Adrenal gland (tissue), 12 donors: Measurements from ENCODE around the gene CCDC81. TPM values are rescaled to one million over a fixed set of nuclear protein-coding genes. Genes with fewer than 3 reads are reported as not detected.

ENCODE experiments used
- DNase-seq, 7 donors: peaks; one replicate each; pipeline ENCODE4 v3.0.0-alpha.2; 2019 to 2020
- H3K27ac ChIP-seq, 5 donors: fragments of 200-600 bp; sonication (generic) in 4 of 5; 1 replicate in 3 of 5; 2 replicates in 2 of 5; pipeline versions ENCODE4 v1.5.1 to v1.8.0; 2016 to 2020; ENCODE audit warnings: mild to moderate bottlenecking in 1 of 5
- H3K27me3 ChIP-seq: fragments of 200-600 bp; 2 replicates; pipeline ENCODE4 v1.8.0; 2021
- H3K36me3 ChIP-seq, 2 donors: fragments of 200-600 bp; replicated peaks in 1 of 2; 1 replicate in 1 of 2; 2 replicates in 1 of 2; pipeline versions ENCODE4 v1.5.1 to v1.8.0; 2018 to 2022
- H3K4me1 ChIP-seq, 2 donors: fragments of 200-600 bp; replicated peaks in 1 of 2; 1 replicate in 1 of 2; 2 replicates in 1 of 2; pipeline versions ENCODE4 v1.5.1 to v1.8.0; 2018 to 2021
- H3K4me3 ChIP-seq, 4 donors: fragments of 200-600 bp; sonication (generic) in 3 of 4; one replicate each; pipeline ENCODE4 v1.5.1; 2016 to 2018
- H3K9me3 ChIP-seq, 3 donors: fragments of 200-600 bp; sonication (generic) in 1 of 3; replicated peaks in 1 of 3; 1 replicate in 2 of 3; 2 replicates in 1 of 3; pipeline versions ENCODE4 v1.5.1 to v1.8.0; 2016 to 2021
- POLR2A ChIP-seq, 2 donors: fragments of 450-650 bp; IDR thresholded peaks; one replicate each; pipeline ENCODE4 v1.6.1; 2017; ENCODE audit warnings: antibody characterized with exemption in 2 of 2, mild to moderate bottlenecking in 2 of 2, moderate library complexity in 1 of 2
- WGBS, 4 donors: extraction: QIAGEN DNeasy Blood & Tissue Kit in 2 of 4; methylation state at CpG; one replicate each; pipeline versions ENCODE4 v1.1.5 to v1.1.7; 2013 to 2017; 5-methylcytosine and 5-hydroxymethylcytosine counted together
- intact Hi-C, 2 donors: fragments of 100-400 bp; cut with DNase I; formaldehyde crosslinking; loops; one replicate each; pipeline versions ENCODE4 v1.14.1 to v1.15.0; 2022 to 2023
- polyA plus RNA-seq, 3 donors: library from polyadenylated mRNA; stranded (reverse); fragments of 200-250 nt in 2 of 3; fragments of 350-450 nt in 1 of 3; fragmentation: Illumina TruSeq in 1 of 3; extraction: RNeasy Lipid Tissue Mini Kit (QIAGEN cat#74804) in 1 of 3; gene quantifications; one replicate each; pipeline ENCODE4 v1.2.3, GENCODE V29; 2013 to 2014
- total RNA-seq, 9 donors: library from RNA; depleted of rRNA in 4 of 9; stranded (reverse); fragments of >200 nt in 4 of 9; fragments of 120-200 nt in 1 of 9; fragmentation: NEBNext Ultra II Directional in 1 of 9; extraction: Animal tissue kit (Norgen Biotek cat#: 25700) in 1 of 9; gene quantifications; one replicate each; pipeline versions ENCODE4 v1.1.0 to v1.2.4, GENCODE V29; 2013 to 2023
- TF ChIP-seq, protein P1 (sequence below), 6 experiments: fragments of 450-650 bp in 4 of 6; fragments of 200-600 bp in 2 of 6; sonication (generic) in 1 of 6; IDR thresholded peaks; 1 replicate in 5 of 6; 2 replicates in 1 of 6; pipeline versions ENCODE4 v1.5.1 to v1.8.0; 2016 to 2021; ENCODE audit warnings: antibody characterized with exemption in 6 of 6, mild to moderate bottlenecking in 2 of 6, moderate library complexity in 1 of 6
- donor health status: healthy with polysubstance abuse.
- donor health status: Bipolar disorder and iron deficiency.
- donor health status: DM: yes; HTN: yes; CAD: no.
- donor health status: DM: no; HTN: no; CAD: no.
- donor health status: DM: no; HTN: no; CAD: no.
- donor health status: DM: yes; HTN: yes; CAD: no.

Gene CCDC81
- total and polyA plus RNA-seq, 12 donors = 0.18 to 3.0 (median 0.69) TPM; not detected in 2

DNA sequence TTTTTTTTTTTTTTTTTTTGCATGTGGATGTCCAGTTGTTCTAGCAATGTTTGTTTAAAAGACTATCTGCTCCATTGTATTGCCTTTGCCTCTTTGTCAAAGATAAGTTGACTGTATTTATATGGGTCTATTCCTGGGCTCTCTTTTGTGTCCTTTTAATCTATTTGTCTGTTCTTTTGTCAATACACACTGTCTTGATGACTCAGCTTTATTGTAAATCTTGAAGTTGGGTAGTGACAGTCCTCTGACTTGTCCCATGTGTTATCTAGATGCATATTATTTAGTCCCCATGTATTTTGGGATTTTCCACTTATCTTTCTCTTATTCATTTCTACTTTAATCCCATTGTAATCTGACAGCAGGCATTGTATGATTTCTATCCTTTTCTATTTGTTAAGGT lies 3.3 kb downstream of the CCDC81 start:
- intact Hi-C loops = no loop called here
- TF ChIP-seq POLR2A (IDR thresholded peaks at IDR 0.05) = no peak
- TF ChIP-seq, protein P1, sequence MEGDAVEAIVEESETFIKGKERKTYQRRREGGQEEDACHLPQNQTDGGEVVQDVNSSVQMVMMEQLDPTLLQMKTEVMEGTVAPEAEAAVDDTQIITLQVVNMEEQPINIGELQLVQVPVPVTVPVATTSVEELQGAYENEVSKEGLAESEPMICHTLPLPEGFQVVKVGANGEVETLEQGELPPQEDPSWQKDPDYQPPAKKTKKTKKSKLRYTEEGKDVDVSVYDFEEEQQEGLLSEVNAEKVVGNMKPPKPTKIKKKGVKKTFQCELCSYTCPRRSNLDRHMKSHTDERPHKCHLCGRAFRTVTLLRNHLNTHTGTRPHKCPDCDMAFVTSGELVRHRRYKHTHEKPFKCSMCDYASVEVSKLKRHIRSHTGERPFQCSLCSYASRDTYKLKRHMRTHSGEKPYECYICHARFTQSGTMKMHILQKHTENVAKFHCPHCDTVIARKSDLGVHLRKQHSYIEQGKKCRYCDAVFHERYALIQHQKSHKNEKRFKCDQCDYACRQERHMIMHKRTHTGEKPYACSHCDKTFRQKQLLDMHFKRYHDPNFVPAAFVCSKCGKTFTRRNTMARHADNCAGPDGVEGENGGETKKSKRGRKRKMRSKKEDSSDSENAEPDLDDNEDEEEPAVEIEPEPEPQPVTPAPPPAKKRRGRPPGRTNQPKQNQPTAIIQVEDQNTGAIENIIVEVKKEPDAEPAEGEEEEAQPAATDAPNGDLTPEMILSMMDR (IDR thresholded peaks at IDR 0.05) = no peak
- H3K27me3 ChIP-seq = no peaks in the 10 kb centered on the region
- no peak overlapping the region for H3K4me3 ChIP-seq
- H3K4me1 ChIP-seq = peaks cover 0 to 3% of the 10 kb centered on the region in 2 donors
- no peaks in the 10 kb centered on the region for H3K9me3 ChIP-seq
- no peak overlapping the region for H3K27ac ChIP-seq
- H3K36me3 ChIP-seq = no peaks in the 10 kb centered on the region
- DNase-seq = no peak

DNA sequence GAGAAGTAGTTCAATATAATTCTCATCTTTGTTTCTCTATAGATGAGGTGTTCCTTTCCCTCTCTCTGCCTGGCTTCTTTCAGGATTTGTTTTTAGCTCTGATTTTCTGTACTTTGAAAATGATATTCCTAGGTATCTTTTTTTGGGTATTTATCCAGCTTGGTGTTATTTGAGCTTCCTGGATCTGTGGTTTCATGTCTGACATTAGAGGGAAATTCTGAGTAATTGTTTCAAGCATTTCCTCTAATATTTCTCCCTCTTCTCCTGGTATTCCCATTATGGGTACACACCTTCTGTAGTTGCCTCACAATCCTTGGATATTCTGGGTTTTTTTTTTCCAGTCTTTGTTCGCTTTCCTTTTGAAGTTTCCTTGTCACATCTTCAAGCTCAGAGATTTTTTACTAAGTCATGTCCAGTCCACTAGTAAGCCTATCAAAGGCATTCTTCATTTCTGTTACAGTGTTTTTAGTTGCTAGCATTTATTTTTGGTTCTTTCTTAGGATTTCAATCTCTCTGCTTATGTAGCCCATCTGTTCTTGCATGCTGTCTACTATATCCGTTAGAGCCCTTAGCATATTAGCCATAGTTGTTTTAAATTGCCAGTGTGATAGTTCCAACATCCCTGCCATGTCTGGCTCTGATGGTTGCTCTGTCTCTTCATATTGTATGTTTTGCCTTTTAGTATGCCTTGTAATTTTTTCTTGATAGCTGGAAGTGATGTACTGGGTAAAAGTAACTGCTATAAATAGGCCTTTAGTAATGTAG lies 5.8 kb downstream of the CCDC81 start:
- no peaks in the 10 kb centered on the region for H3K4me1 ChIP-seq
- H3K9me3 ChIP-seq = no peaks in the 10 kb centered on the region
- H3K36me3 ChIP-seq = no peaks in the 10 kb centered on the region
- WGBS, 4 donors = 87 to 93% (median 87%) methylated on average over 2 of the region's 2 CpGs
- no peak overlapping the region for H3K27ac ChIP-seq
- H3K27me3 ChIP-seq = no peaks in the 10 kb centered on the region
- intact Hi-C loops = no loop called here
- TF ChIP-seq, protein P1 (IDR thresholded peaks at IDR 0.05) = no peak
- TF ChIP-seq POLR2A (IDR thresholded peaks at IDR 0.05) = no peak
- no peak for DNase-seq
- H3K4me3 ChIP-seq = no peak overlapping the region

DNA sequence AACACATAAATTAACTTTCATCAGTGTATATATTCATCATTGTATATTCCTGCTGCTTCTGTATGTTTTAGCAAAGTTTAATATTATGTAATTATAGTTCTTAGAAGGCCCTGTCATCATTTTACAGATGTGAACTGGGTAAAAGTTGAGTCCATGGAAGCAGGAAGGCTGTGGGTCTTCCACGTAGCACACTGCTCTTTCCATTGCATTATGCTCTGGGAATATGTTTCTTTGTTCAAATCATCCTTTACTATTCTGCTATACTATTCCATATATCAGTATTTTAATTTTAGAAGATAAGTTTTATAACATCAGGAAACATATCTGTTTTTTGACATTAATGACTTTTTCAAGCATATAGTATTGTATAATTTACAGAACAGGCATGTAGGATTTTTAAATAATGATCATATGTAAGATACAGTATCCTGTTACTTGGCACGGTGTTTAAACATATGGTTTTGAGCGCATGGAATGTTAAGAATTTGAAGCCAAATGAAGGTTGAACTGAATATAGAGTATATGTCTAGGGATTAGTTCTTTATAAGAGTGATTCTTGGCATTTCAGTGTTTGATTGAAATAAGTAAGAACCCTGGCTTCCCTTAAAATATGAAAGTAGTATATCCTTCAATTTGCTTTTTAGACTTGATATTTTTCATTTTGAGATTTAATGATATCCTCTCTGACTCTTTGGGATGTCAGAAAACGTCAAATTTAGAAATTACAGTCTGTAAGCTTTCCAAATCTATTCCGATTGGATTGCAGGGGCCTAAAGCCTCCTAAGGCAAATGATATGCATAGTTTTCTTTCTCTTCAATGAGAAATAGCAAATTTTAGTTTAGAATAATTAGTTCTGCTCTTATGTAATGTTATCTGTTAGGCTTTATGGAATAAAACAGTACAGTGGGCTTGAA lies 8.6 kb downstream of the CCDC81 start:
- Histone ChIP-seq H3K4me1 (no peaks in the 10 kb centered on the region), H3K36me3 (no peaks in the 10 kb centered on the region), H3K27ac (no peak overlapping the region), H3K27me3 (no peaks in the 10 kb centered on the region), H3K9me3 (no peaks in the 10 kb centered on the region), H3K4me3 (no peak overlapping the region)
- intact Hi-C loops = no loop called here
- DNase-seq = no peak
- TF ChIP-seq, protein P1 (IDR thresholded peaks at IDR 0.05) = no peak
- no peak for TF ChIP-seq POLR2A (IDR thresholded peaks at IDR 0.05)
- 80 to 84% (median 82%) methylated on average over 5 of the region's 5 CpGs for WGBS, 4 donors

DNA sequence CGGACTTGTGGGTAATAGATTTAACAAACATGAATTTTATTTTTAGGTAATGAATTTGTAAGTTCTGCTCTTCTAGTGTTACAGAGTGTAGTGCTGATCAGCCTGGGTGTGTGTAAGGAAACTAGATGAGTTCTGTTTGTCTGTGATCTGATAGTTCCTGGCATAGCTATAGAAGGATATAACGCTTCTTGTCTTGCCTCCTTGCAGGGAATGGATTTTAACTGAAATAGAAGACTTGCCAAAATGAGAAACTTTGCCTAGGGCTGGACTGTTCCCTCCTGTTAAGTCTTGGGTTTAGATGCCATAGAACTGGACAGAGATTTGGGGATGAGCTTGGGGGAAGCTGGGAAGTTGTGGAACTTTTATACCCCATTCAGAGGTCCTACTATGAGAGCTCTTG lies 11.6 kb downstream of the CCDC81 start:
- WGBS, 4 donors = 88 to 98% (median 92%) methylated on average over 2 of the region's 2 CpGs

More for the DNA sequence above, 11.6 kb downstream of the CCDC81 start:
- Histone ChIP-seq H3K4me1 (no peaks in the 10 kb centered on the region), H3K27ac (no peak overlapping the region), H3K9me3 (no peaks in the 10 kb centered on the region), H3K4me3 (no peak overlapping the region), H3K27me3 (no peaks in the 10 kb centered on the region), H3K36me3 (no peaks in the 10 kb centered on the region)
- intact Hi-C loops = no loop called here
- no peak for DNase-seq
- TF ChIP-seq POLR2A (IDR thresholded peaks at IDR 0.05) = no peak
- TF ChIP-seq, protein P1 (IDR thresholded peaks at IDR 0.05) = no peak
